ENCODE data around the gene HHAT. TPM values are rescaled to one million over a fixed set of nuclear protein-coding genes. Genes with fewer than 3 reads are reported as not detected.
"Not testable (repeated sequence)": the region's sequence is repeated elsewhere in the genome, so short reads cannot be mapped to it uniquely, and the experiment has no call there.

Gene HHAT
- total and polyA plus RNA-seq, 2 of the 4 experiments (the other 2 are of a cell fraction), result 1.7 to 2.5 TPM

- intact Hi-C loops (cut with micrococcal nuclease); H3K4me2 ChIP-seq (ENCODE audit: low read depth, low read length); H4K5ac ChIP-seq (ENCODE audit: low read depth, low read length); H3K56ac ChIP-seq (ENCODE audit: extremely low read depth, insufficient read depth, low read length); H3K27me3 ChIP-seq (ENCODE audit: control insufficient read depth, insufficient read depth, low read length); H3K14ac ChIP-seq (replicated peaks; ENCODE audit: low read depth, low read length); H2AK5ac ChIP-seq (ENCODE audit: low read depth, low read length); H3K18ac ChIP-seq (ENCODE audit: low read depth, low read length); H3K9me1 ChIP-seq (ENCODE audit: insufficient read depth, low read length); DNase-seq; H2BK15ac ChIP-seq (ENCODE audit: low read depth, low read length); dilution Hi-C loops (cut with HindIII; ENCODE audit: low sequenced_read_pairs, unreplicated experiment); ATAC-seq (ENCODE audit: low read depth); H2BK5ac ChIP-seq (ENCODE audit: low read depth, low read length, poor library complexity, severe bottlenecking); H3K79me1 ChIP-seq (ENCODE audit: low read depth in 1 of 2, low read length in 2 of 2); H4K91ac ChIP-seq (ENCODE audit: insufficient read depth, low read depth, low read length); H2AFZ ChIP-seq (replicated peaks; ENCODE audit: low read length, poor library complexity); H2BK20ac ChIP-seq (ENCODE audit: low read depth, low read length); H3K27ac ChIP-seq (ENCODE audit: insufficient read depth, low read length); BruUV-seq (replicated peaks); H3K36me3 ChIP-seq (ENCODE audit: control insufficient read depth, insufficient read depth, low read length); H3K9me3 ChIP-seq (ENCODE audit: control insufficient read depth, insufficient read depth, low read length); H3K4me3 ChIP-seq (ENCODE audit: insufficient read depth, low read depth, low read length); H4K8ac ChIP-seq (ENCODE audit: low read depth in 2 of 2, low read length in 2 of 2); H3K23ac ChIP-seq (ENCODE audit: low read depth, low read length); H4K20me1 ChIP-seq (ENCODE audit: insufficient read depth, low read length); POLR2A ChIA-PET (ENCODE audit: unreplicated experiment); H3K4ac ChIP-seq (ENCODE audit: low read depth, low read length); in situ Hi-C loops (cut with MboI; ENCODE audit: low sequenced_read_pairs); H2AK9ac ChIP-seq (replicated peaks; ENCODE audit: low read depth, low read length, poor library complexity); H3K4me1 ChIP-seq (ENCODE audit: control insufficient read depth, insufficient read depth, low read length); H2BK120ac ChIP-seq (ENCODE audit: low read depth, low read length); H3K9ac ChIP-seq (ENCODE audit: low read depth, low read length): not testable (repeated sequence)
- no CpG with 5 or more reads among the region's 1 CpG for WGBS, 2 experiments (ENCODE audit: extremely low coverage in 2 of 2, insufficient read length in 1 of 2)
- CTCF ChIA-PET, result interaction anchor here (0.6 to 1.3 kb wide), 2 partner anchors 9 to 20 kb away, joined by 3 to 5 read pairs; no protein-coding TSS in a partner anchor
Measured at GRCh38 chr1:210426696-210427095, 98.0 kb downstream of the HHAT start.
